HepG2 (cell line): ENCODE data around the gene TBX18. TPM values are rescaled to one million over a fixed set of nuclear protein-coding genes. Genes with fewer than 3 reads are reported as not detected.

Source experiments
- CREB1 ChIP-seq, 2 experiments: fragments of 450-650 bp in 1 of 2; IDR thresholded peaks; 2 replicates each; pipeline ENCODE4 v1.6.1; 2016 to 2017; ENCODE audit warnings: control low read depth in 1 of 2, mild to moderate bottlenecking in 1 of 2, missing compliant biosample characterization in 1 of 2, missing genetic modification characterization in 1 of 2
- FOXK1 ChIP-seq: sonication (generic); formaldehyde crosslinking; IDR thresholded peaks from 2 replicates; pipeline ENCODE4 v1.4.0; 2020; ENCODE audit warnings: low read depth, missing genetic modification reagents, borderline replicate concordance
- THRA ChIP-seq: sonication (generic); formaldehyde crosslinking; IDR thresholded peaks from 2 replicates; pipeline ENCODE4 v1.4.0; 2020; ENCODE audit warnings: missing genetic modification reagents, borderline replicate concordance
- TMF1 ChIP-seq: sonication (generic); formaldehyde crosslinking; IDR thresholded peaks from 2 replicates; pipeline ENCODE4 v1.8.1; 2022; ENCODE audit warnings: low read depth, missing genetic modification reagents
- ZFP90 ChIP-seq: sonication (generic); formaldehyde crosslinking; IDR thresholded peaks from 2 replicates; pipeline ENCODE4 v1.8.0; 2022; ENCODE audit warnings: missing genetic modification reagents, mild to moderate bottlenecking, inconsistent platforms, borderline replicate concordance
- ZNF788 ChIP-seq: sonication (generic); formaldehyde crosslinking; IDR thresholded peaks from 2 replicates; pipeline ENCODE4 v1.5.0; 2020; ENCODE audit warnings: mild to moderate bottlenecking, missing genetic modification reagents, borderline replicate concordance
- polyA plus RNA-seq, 8 experiments: library from polyadenylated mRNA; depleted of rRNA in 3 of 8; stranded (reverse) in 7 of 8; unstranded in 1 of 8; fragments of >200 nt; fragmentation: Illumina TruSeq in 4 of 8; extraction: Trizol in 4 of 8; gene quantifications; 2 replicates each; pipeline versions ENCODE4 v1.2.1 to v1.2.3, GENCODE V29; 2011 to 2016; ENCODE audit warnings: low read depth in 4 of 8, missing spikeins in 1 of 8, mixed read lengths in 1 of 8; ENCODE audit not compliant: insufficient read depth in 1 of 8
- total RNA-seq, 5 experiments: library from RNA; depleted of rRNA; stranded (reverse); fragments of >200 nt; fragmentation: Illumina TruSeq; extraction: Trizol; gene quantifications; 2 replicates each; pipeline ENCODE4 v1.2.3, GENCODE V29; 2016; ENCODE audit warnings: low read depth in 1 of 5
- TF ChIP-seq, protein P1 (sequence below): sonication (generic); formaldehyde crosslinking; IDR thresholded peaks from 2 replicates; pipeline ENCODE4 v1.5.0; 2020; ENCODE audit warnings: mild to moderate bottlenecking, missing genetic modification reagents, borderline replicate concordance
- TF ChIP-seq, protein P2 (sequence below): sonication (generic); formaldehyde crosslinking; IDR thresholded peaks from 2 replicates; pipeline ENCODE4 v1.8.1; 2023; ENCODE audit warnings: mild to moderate bottlenecking, missing genetic modification reagents
- TF ChIP-seq, protein P3 (sequence below): sonication (generic); formaldehyde crosslinking; IDR thresholded peaks from 2 replicates; pipeline ENCODE4 v1.5.0; 2020; ENCODE audit warnings: missing genetic modification reagents
- TF ChIP-seq, protein P4 (sequence below): sonication (generic); formaldehyde crosslinking; IDR thresholded peaks from 2 replicates; pipeline ENCODE4 v1.5.0; 2020; ENCODE audit warnings: missing genetic modification reagents

TBX18 gene
- total and polyA plus RNA-seq, 2 of the 13 experiments (the other 11 are each of a cell fraction or from before 2014, with no cell fraction given): not detected

DNA sequence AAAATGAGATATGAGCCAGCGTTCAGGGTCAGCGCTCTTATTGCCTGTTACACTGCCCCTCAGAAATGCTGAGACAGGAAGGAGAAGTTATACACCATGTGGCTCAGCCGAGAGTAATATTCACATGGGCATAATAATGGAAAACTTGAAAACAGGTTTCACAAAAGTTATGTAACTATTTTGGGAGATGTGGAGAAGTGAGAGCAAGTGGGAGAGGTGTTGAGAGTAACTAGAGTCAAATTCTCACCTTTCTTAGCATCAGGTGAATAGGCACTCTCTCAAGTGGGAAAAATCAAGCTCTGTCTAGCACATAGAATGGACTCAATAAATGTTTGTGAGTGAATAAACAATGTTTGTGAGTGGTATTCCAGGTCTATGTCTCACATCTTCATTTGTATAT lies 94.5 kb downstream of the TBX18 start (continued):
- TF ChIP-seq, protein P1, sequence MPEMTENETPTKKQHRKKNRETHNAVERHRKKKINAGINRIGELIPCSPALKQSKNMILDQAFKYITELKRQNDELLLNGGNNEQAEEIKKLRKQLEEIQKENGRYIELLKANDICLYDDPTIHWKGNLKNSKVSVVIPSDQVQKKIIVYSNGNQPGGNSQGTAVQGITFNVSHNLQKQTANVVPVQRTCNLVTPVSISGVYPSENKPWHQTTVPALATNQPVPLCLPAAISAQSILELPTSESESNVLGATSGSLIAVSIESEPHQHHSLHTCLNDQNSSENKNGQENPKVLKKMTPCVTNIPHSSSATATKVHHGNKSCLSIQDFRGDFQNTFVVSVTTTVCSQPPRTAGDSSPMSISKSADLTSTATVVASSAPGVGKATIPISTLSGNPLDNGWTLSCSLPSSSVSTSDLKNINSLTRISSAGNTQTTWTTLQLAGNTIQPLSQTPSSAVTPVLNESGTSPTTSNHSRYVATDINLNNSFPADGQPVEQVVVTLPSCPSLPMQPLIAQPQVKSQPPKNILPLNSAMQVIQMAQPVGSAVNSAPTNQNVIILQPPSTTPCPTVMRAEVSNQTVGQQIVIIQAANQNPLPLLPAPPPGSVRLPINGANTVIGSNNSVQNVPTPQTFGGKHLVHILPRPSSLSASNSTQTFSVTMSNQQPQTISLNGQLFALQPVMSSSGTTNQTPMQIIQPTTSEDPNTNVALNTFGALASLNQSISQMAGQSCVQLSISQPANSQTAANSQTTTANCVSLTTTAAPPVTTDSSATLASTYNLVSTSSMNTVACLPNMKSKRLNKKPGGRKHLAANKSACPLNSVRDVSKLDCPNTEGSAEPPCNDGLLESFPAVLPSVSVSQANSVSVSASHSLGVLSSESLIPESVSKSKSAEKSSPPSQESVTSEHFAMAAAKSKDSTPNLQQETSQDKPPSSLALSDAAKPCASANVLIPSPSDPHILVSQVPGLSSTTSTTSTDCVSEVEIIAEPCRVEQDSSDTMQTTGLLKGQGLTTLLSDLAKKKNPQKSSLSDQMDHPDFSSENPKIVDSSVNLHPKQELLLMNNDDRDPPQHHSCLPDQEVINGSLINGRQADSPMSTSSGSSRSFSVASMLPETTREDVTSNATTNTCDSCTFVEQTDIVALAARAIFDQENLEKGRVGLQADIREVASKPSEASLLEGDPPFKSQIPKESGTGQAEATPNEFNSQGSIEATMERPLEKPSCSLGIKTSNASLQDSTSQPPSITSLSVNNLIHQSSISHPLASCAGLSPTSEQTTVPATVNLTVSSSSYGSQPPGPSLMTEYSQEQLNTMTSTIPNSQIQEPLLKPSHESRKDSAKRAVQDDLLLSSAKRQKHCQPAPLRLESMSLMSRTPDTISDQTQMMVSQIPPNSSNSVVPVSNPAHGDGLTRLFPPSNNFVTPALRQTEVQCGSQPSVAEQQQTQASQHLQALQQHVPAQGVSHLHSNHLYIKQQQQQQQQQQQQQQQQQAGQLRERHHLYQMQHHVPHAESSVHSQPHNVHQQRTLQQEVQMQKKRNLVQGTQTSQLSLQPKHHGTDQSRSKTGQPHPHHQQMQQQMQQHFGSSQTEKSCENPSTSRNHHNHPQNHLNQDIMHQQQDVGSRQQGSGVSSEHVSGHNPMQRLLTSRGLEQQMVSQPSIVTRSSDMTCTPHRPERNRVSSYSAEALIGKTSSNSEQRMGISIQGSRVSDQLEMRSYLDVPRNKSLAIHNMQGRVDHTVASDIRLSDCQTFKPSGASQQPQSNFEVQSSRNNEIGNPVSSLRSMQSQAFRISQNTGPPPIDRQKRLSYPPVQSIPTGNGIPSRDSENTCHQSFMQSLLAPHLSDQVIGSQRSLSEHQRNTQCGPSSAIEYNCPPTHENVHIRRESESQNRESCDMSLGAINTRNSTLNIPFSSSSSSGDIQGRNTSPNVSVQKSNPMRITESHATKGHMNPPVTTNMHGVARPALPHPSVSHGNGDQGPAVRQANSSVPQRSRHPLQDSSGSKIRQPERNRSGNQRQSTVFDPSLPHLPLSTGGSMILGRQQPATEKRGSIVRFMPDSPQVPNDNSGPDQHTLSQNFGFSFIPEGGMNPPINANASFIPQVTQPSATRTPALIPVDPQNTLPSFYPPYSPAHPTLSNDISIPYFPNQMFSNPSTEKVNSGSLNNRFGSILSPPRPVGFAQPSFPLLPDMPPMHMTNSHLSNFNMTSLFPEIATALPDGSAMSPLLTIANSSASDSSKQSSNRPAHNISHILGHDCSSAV (CRISPR knock-in tag): no peak
- TF ChIP-seq THRA: no peak
- TF ChIP-seq ZFP90: no peak
- TF ChIP-seq TMF1 (CRISPR knock-in tag): no peak
- TF ChIP-seq CREB1 (IDR thresholded peaks at IDR 0.05): no peak
- TF ChIP-seq CREB1 (CRISPR knock-in tag; IDR thresholded peaks at IDR 0.05): no peak
- TF ChIP-seq, protein P2, sequence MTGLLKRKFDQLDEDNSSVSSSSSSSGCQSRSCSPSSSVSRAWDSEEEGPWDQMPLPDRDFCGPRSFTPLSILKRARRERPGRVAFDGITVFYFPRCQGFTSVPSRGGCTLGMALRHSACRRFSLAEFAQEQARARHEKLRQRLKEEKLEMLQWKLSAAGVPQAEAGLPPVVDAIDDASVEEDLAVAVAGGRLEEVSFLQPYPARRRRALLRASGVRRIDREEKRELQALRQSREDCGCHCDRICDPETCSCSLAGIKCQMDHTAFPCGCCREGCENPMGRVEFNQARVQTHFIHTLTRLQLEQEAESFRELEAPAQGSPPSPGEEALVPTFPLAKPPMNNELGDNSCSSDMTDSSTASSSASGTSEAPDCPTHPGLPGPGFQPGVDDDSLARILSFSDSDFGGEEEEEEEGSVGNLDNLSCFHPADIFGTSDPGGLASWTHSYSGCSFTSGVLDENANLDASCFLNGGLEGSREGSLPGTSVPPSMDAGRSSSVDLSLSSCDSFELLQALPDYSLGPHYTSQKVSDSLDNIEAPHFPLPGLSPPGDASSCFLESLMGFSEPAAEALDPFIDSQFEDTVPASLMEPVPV (CRISPR knock-in tag): no peak
- TF ChIP-seq, protein P3, sequence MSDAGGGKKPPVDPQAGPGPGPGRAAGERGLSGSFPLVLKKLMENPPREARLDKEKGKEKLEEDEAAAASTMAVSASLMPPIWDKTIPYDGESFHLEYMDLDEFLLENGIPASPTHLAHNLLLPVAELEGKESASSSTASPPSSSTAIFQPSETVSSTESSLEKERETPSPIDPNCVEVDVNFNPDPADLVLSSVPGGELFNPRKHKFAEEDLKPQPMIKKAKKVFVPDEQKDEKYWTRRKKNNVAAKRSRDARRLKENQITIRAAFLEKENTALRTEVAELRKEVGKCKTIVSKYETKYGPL (CRISPR knock-in tag): no peak
- no peak for TF ChIP-seq FOXK1 (CRISPR knock-in tag)
- no peak for TF ChIP-seq ZNF788 (CRISPR knock-in tag)
- TF ChIP-seq, protein P4, sequence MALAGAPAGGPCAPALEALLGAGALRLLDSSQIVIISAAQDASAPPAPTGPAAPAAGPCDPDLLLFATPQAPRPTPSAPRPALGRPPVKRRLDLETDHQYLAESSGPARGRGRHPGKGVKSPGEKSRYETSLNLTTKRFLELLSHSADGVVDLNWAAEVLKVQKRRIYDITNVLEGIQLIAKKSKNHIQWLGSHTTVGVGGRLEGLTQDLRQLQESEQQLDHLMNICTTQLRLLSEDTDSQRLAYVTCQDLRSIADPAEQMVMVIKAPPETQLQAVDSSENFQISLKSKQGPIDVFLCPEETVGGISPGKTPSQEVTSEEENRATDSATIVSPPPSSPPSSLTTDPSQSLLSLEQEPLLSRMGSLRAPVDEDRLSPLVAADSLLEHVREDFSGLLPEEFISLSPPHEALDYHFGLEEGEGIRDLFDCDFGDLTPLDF (CRISPR knock-in tag): no peak
